ENCODE data around the gene CSNK1E.

DNA sequence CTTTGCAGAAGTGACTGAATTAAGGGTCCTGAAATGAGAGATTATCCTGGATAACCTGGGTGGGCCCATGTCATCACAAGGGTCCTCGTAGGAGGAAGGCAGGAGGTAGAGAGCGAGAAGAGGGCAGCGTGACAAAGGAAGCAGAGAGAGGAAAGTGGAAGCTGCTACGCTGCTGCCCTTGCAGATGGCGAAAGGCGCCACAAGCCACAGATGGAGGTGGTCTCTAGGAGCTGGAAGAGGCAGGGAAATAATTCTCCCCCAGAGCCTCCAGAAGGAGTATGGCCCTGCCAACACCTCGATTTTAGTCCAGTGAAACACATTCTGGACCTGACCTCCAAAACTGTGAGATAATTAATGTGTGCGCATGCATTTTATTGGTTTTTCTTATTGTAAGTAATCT, 57.9 kb downstream of the CSNK1E start:
- TF ChIP-seq, protein P1, sequence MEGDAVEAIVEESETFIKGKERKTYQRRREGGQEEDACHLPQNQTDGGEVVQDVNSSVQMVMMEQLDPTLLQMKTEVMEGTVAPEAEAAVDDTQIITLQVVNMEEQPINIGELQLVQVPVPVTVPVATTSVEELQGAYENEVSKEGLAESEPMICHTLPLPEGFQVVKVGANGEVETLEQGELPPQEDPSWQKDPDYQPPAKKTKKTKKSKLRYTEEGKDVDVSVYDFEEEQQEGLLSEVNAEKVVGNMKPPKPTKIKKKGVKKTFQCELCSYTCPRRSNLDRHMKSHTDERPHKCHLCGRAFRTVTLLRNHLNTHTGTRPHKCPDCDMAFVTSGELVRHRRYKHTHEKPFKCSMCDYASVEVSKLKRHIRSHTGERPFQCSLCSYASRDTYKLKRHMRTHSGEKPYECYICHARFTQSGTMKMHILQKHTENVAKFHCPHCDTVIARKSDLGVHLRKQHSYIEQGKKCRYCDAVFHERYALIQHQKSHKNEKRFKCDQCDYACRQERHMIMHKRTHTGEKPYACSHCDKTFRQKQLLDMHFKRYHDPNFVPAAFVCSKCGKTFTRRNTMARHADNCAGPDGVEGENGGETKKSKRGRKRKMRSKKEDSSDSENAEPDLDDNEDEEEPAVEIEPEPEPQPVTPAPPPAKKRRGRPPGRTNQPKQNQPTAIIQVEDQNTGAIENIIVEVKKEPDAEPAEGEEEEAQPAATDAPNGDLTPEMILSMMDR (IDR thresholded peaks at IDR 0.05; ENCODE audit: insufficient read depth, low read length) = no peak
- no peak for TF ChIP-seq POLR2AphosphoS5 (IDR thresholded peaks at IDR 0.05; ENCODE audit: low read depth)
- TF ChIP-seq, protein P2, sequence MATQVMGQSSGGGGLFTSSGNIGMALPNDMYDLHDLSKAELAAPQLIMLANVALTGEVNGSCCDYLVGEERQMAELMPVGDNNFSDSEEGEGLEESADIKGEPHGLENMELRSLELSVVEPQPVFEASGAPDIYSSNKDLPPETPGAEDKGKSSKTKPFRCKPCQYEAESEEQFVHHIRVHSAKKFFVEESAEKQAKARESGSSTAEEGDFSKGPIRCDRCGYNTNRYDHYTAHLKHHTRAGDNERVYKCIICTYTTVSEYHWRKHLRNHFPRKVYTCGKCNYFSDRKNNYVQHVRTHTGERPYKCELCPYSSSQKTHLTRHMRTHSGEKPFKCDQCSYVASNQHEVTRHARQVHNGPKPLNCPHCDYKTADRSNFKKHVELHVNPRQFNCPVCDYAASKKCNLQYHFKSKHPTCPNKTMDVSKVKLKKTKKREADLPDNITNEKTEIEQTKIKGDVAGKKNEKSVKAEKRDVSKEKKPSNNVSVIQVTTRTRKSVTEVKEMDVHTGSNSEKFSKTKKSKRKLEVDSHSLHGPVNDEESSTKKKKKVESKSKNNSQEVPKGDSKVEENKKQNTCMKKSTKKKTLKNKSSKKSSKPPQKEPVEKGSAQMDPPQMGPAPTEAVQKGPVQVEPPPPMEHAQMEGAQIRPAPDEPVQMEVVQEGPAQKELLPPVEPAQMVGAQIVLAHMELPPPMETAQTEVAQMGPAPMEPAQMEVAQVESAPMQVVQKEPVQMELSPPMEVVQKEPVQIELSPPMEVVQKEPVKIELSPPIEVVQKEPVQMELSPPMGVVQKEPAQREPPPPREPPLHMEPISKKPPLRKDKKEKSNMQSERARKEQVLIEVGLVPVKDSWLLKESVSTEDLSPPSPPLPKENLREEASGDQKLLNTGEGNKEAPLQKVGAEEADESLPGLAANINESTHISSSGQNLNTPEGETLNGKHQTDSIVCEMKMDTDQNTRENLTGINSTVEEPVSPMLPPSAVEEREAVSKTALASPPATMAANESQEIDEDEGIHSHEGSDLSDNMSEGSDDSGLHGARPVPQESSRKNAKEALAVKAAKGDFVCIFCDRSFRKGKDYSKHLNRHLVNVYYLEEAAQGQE (IDR thresholded peaks at IDR 0.05; ENCODE audit: insufficient replicate concordance, low read depth) = no peak
- no peak for TF ChIP-seq GABPA (IDR thresholded peaks at IDR 0.05; ENCODE audit: low read depth)

Data from HL-60 (cell line).